NT2/D1 (cell line): ENCODE results near the gene VIT.

Experiments used
- SUZ12 ChIP-seq: IDR thresholded peaks from 2 replicates; pipeline ENCODE4 v1.6.1; 2011; ENCODE audit not compliant: insufficient read length, insufficient read depth; ENCODE audit errors: extremely low read depth
- YY1 ChIP-seq: IDR thresholded peaks from 2 replicates; pipeline ENCODE4 v1.6.1; 2011; ENCODE audit not compliant: insufficient read length, insufficient read depth
- ZNF274 ChIP-seq: IDR thresholded peaks from 2 replicates; pipeline ENCODE4 v1.6.1; 2011; ENCODE audit warnings: mild to moderate bottlenecking, low read depth, low read length

GRCh38 chr2:36855429-36855828, 158.9 kb downstream of the VIT start:
- no peak for TF ChIP-seq YY1
- TF ChIP-seq ZNF274: no peak
- TF ChIP-seq SUZ12: no peak
